ENCODE measurements around the gene PIGZ.

PIGZ gene

GRCh38 chr3:197001106-197001971 lies 32.7 kb upstream of the PIGZ start:
- DNase-seq, result no peak

- DNase-seq, result no peak
These were observed 31.6 kb upstream of the PIGZ start for GRCh38 chr3:197000211-197000610.

DNA sequence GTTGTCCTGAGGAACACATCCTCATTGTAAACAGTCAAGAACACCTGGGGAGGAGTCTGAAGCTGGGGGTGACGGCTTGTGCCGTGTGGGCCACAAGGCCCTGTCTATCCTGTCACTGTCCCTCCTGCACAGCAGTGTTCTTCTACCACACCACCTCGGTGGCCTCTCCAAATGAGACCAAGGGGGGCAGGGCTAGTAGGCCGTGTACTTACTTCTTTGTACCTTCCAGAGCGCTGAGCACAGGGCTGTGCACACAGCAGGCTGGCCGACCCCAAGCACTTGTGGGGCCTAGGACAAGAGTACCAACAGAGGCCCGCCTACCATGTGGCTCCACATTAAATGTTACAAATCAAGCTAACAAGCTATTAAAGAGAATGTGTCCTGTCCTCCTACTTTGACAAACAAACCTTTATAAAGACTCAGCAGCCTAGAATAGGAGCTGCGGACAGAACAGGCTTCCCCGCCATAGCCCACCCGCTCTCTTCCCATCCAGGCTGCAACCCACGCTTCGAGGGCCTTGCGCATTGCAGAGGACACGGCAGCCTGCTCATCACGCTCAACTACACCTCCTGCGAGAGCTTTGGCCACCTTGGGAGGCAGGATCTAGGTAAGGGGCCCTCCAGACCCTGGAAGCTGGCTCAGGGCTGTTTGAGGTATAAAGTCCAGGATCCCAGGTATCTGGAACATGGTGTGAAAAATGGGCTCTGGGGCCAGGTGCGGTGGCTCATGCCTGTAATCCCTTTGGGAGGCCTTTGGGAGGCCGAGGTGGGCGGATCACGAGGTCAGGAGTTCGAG lies 30.5 kb upstream of the PIGZ start:
- DNase-seq, result no peak

DNA sequence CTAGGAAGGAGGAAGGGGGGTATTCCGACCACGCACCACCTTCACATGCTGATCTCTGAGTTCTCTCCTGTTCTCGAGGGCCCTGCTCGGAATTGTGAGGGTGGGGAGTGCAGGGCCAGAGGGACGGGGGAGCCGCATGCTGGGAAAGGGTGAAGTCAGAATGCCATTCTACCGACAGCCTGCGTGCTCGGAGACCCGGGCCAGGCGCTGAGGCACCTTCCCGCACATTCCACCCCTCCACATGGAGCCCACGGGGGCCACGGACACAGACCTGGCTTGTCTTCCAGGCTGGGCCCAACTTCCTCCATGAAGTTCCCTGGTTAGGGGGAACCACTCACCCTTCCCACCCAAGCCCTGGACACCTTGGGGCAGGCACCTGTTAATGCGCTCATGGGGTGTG lies 28.7 kb upstream of the PIGZ start:
- DNase-seq, result no peak

DNA sequence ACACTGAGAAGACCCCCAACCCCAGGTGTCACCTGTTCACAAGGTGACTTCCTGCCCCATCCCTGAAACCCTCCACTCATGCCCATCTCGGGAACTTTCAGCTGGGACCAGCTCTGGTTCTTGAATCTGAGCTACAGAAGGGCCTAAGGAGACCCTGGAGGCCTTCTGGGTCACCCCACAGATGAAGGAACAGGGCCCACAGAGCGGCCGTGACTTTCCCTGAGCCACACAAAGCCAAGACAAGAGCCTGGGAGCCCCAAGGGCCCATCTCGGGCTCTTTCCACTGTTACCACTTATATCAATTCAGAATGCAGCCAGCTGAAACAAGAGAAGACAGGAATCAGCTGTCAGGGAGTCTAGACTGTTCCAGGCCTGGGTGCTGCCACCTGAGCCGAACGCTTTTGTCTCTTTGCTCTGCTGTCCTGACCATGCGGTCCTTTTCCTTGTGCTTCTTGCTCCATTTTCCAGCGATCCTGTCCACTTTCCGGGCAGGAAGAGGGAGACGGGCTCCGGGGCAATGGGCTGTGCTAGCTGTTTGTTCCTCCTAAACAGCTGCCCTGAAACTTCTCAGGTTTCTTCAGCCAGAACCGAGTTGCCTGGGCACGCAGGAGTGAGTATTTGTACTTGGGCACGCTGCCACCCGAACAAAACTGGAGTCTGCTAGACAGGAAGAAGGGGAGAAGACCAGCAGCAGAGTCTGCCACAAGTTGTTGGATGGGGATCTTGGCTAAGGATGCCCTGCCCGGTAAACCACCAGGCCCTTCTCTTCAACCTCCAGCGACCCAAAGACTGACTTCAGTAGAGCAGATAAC lies 28.0 kb upstream of the PIGZ start:
- peak; percentile 59 to 63 for DNase-seq

DNA sequence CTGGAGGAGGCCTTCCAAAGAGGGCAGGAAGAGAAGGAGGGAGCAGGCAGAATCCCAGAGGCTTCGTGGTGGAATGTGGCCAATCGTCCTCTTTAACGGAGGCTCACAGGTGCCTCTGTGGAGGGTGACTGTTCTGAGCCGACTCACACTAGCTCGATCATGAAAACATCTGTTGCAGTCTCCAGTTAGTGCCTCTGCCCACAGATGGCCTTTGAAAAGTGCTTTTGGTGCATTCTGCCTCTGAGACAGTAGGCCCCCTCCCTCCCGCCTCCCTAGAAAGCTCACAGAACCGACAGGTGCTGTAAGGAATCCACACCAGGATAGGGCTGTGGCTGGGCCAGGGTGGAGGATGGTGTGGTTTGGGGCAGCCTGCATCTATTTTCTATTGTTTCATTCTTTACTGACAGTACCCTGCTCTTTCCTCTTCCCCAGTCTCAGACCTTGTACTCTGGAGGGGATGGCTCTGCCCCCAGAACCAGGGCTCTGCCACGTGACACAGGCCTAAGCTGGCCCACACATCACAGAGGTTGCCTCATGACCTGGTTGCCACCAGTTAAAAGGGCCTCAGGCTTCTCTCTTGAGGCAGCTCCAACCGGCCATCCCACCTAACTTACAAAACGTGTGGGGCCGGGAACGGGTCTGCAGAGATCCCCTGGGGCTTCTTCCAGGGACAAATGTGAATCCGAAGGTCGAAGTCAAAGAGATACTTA lies 27.2 kb upstream of the PIGZ start:
- DNase-seq, result peak; percentile 39 to 66

DNA sequence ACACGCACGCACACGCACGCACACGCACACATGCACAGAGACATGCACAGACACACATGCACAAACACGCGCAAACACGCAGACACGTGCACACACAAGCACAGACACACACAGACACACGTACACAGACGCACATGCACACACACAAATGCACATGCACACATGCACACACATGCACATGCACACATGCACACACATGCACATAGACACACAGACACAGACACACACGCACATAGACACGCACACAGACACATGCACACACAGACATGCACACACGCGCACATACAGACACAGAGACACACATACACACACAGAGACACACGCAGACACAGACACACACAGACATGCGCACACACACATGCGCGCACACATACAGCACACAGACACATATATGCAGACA lies 26.4 kb upstream of the PIGZ start:
- DNase-seq, result no peak

DNA sequence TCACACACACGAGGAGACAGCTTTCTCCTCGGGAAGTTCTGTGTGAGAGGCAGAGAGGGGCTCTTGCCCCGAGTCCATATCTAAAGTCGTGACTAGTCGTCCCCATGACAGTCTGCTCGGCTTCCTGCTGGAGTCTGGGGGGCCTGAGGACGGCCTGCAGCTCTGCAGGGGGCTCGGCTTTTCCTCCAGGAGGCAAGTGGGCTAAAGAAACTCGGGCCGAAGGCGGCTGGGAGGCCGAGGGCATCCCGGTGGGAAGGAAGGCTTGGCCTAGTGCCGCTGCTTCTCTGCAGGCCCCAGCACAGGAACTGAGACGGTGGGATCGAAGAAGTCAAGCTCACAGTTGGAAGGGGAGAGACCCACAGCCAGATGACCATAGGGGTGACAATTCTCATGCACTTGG lies 25.4 kb upstream of the PIGZ start:
- no peak for DNase-seq

- no peak for DNase-seq
These were observed 23.9 kb upstream of the PIGZ start for GRCh38 chr3:196992461-196993065.

DNA sequence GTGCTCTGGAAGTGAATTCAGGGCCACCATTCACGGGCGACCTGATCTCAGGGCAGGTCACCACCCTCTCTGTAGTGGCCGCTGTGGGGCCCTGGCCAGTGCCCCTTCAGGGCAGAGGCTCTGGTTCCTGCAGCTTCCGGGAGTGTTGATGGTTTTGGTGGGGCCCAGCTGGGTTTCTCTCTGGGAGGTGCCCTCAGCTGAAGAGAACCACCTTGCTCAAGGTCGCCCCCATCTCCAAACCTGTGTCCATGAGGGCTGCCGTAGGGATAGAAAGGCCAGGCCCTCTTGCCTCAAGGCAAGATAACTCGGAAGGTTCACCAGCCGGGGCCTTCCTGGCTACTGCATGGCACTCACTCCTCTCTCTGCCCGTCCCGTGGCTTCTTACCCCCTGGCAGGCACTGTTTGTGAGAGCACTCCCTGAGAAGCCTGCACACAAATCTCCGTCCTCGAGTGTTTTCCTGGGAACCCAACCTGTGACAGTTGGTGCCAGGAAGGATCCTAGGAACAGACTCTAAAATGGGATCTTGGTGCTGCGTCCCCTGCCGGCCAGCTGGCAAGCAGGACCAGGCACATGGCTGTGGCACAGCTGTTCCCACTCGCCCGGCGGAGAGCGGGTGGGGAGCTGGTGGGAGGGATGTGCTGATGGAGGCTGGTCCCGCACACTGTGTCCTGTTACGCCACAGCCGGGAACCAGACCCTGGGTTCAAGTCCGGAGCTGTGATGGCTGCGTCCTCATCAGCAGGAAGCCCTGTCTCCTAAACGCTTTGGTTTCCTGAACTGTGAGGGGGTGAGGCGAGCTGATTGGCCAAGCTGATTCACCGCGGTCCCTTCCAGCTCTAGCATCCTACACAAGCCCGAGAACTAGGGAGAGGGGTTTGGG lies 23.2 kb upstream of the PIGZ start:
- DNase-seq, result no peak

- no peak for DNase-seq
These were observed 22.0 kb upstream of the PIGZ start for GRCh38 chr3:196990601-196991007.

DNA sequence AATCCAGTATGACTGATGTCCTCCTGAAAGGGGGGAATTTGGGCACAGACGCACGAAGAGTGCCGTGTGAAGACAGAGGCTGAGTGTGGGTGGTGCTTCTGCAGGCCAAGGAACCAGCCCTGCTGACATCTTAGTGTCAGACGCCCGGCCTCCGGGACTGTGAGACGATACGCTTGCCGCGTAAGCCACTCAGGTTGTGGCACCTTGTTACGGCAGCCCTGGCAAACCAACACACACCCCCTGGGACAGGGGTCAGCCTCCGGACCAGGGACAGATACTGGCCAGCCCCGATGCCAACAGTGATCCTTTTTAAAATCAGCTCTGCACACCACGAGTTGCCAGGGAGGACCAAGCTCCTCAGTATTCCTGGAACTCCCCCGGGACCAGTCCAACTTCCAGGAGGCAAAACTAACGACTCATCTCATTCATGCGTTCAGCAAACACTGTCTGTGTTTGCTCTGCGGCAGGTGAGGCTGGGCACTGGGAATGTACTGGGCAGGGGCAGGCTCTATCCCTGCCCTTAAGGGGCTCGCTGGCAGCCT lies 21.2 kb upstream of the PIGZ start:
- peak; percentile 36 to 68 for DNase-seq

DNA sequence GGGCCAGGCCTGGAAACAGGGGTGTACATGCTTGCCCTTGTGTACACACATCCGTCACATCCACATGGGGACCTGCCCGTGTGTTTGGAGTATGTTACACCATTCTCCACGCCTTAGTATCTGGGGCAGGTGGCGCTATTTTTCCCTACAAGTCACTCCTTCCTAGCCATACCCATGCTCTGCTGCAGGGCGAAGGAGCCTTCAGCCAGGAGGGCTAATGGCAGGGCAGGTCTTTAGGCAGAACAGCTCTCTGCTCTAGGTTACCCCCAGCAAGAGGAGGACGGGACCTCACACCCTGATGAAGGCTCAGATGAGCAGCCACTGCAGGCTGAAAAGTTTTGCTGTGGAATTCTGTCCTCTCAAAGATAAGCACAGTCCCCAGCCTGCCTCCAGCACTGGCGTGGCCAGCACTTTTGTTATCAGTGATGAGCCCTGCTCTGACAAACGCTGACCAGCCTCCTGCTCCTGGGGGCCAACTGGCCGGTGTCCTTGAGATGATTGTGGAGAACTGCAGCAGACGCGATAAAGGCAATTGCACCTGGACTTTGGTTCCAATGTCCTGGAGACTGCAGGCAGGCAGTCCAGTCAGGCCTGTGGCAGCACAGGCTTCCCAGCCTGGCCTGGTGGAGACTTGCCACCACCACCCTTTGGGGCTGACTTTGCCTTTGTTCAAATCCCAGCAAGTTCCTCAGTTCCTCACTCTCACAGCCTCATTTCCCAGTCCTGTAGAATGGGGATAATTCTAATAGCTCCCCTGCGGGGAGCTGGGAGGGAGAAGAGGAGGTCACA lies 19.8 kb upstream of the PIGZ start:
- DNase-seq, result no peak

DNA sequence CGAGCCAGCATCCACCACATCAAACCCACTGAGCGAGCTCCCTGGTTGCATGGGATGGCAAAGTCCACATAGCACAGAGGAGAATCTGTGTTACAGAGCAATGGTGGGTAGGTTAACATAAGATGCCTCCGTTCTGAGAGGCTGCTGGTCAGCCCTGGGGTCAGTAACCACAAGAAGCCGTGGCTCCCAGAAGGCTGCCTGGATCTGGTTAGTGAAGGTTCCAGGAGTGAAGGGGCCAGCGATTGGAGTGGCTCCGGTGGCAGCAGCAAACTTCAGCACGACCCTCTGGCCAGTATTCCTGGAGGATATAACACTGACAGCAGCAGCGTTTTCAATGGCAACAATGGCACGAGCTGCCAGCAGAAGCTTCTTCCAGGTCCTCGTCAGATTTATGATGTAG lies 18.4 kb upstream of the PIGZ start:
- no peak for DNase-seq

DNA sequence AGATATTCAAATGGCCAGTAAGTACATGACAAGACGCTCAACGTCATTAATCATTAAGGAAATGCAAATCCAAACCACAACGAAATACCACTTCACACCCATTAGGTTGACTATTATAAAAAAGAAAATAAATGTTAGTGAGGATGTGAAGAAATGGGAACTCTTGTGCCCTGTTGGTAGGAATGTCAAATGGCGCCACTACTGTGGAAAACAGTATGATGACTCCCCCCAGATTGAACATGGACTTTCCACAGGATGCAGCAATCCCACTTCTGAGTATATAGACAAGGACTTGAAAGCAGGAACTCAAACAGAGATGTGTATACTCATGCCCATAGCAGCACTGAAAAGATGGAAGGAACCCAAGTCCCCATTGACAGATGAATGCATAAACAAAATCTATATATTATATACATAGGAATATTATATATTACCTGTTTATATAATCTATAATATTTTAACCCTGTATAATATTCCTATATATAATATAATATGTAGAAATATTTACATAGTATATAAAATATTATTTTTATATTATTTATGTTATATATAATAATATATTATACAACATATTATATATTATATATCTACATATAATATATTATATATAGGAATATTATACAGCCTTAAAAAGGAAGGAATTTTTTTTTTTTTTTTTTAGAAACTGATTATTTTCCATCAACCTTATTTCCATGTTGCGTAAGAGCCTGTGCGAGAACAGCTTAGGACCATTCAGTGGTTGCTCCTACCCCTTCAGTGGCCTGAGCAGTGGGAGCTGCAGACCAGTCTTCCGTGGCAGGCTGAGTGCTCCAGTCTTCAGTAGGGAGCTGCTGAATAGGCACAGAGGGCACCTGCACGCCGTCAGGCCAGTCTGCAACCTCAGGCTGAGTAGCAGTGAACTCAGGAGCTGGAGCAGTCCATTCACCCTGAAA lies 17.6 kb upstream of the PIGZ start:
- no peak for DNase-seq

- DNase-seq, result no peak
These were observed 16.7 kb upstream of the PIGZ start for GRCh38 chr3:196985298-196985697.

GRCh38 chr3:196983186-196983585 lies 14.6 kb upstream of the PIGZ start:
- DNase-seq, result no peak

GRCh38 chr3:196981657-196982056 lies 13.0 kb upstream of the PIGZ start:
- no peak for DNase-seq

- DNase-seq, result no peak
These were observed 10.9 kb upstream of the PIGZ start for GRCh38 chr3:196979545-196979944.
